CD14-positive monocyte (primary cell): ENCODE results near the gene UACA. TPM values are rescaled to one million over a fixed set of nuclear protein-coding genes. Genes with fewer than 3 reads are reported as not detected.

ENCODE experiments used
- DNase-seq, 3 donors: peaks; one replicate each; pipeline ENCODE4 v3.0.0-alpha.2; 2011 to 2022
- H2AFZ ChIP-seq: 2 replicates; pipeline ENCODE4 v1.6.0; 2012; ENCODE audit warnings: mild to moderate bottlenecking, low read depth, low read length, inconsistent platforms; ENCODE audit not compliant: insufficient read depth, poor library complexity, severe bottlenecking
- H3K27ac ChIP-seq, 2 donors: 1 replicate in 1 of 2; 2 replicates in 1 of 2; pipeline ENCODE4 v1.5.1; 2012 to 2013; ENCODE audit warnings: low read length in 2 of 2, control low read depth in 1 of 2, inconsistent platforms in 1 of 2, low read depth in 1 of 2, mild to moderate bottlenecking in 1 of 2
- H3K27me3 ChIP-seq, 2 donors: one replicate each; pipeline versions ENCODE4 v1.6.0 to v1.6.1; 2011 to 2013; ENCODE audit warnings: low read length in 2 of 2; ENCODE audit not compliant: control insufficient read depth in 2 of 2, insufficient read depth in 2 of 2
- H3K36me3 ChIP-seq, 2 donors: replicated peaks in 1 of 2; 1 replicate in 1 of 2; 2 replicates in 1 of 2; pipeline versions ENCODE4 v1.5.1 to v1.6.1; 2012 to 2013; ENCODE audit warnings: low read length in 2 of 2, control low read depth in 1 of 2, inconsistent platforms in 1 of 2, mild to moderate bottlenecking in 1 of 2; ENCODE audit not compliant: insufficient read depth in 2 of 2, control insufficient read depth in 1 of 2
- H3K4me1 ChIP-seq, 2 donors: 1 replicate in 1 of 2; 2 replicates in 1 of 2; pipeline versions ENCODE4 v1.5.1 to v1.6.1; 2012 to 2013; ENCODE audit warnings: low read length in 2 of 2, control low read depth in 1 of 2, inconsistent platforms in 1 of 2, mild to moderate bottlenecking in 1 of 2, moderate library complexity in 1 of 2; ENCODE audit not compliant: insufficient read depth in 2 of 2, control insufficient read depth in 1 of 2
- H3K4me2 ChIP-seq: replicated peaks from 2 replicates; pipeline ENCODE3; 2012; ENCODE audit warnings: low read length, moderate library complexity, mild to moderate bottlenecking; ENCODE audit not compliant: poor library complexity, severe bottlenecking; ENCODE audit errors: extremely low read depth
- H3K4me3 ChIP-seq, 3 experiments: fragments of 200-600 bp in 1 of 3; sonication (generic) in 1 of 3; replicated peaks in 1 of 3; 1 replicate in 2 of 3; 2 replicates in 1 of 3; pipeline ENCODE4 v1.5.1; 2011 to 2013; ENCODE audit warnings: low read length in 3 of 3, mild to moderate bottlenecking in 3 of 3, control low read depth in 2 of 3, low read depth in 2 of 3, inconsistent platforms in 1 of 3, moderate library complexity in 1 of 3
- H3K79me2 ChIP-seq: 2 replicates; pipeline ENCODE4 v1.6.0; 2012; ENCODE audit warnings: mild to moderate bottlenecking, control low read depth, inconsistent platforms, low read length, moderate library complexity; ENCODE audit not compliant: insufficient read depth
- H3K9ac ChIP-seq: 2 replicates; pipeline ENCODE4 v1.6.0; 2017; ENCODE audit warnings: low read length, mild to moderate bottlenecking; ENCODE audit not compliant: insufficient read depth, poor library complexity, severe bottlenecking
- H3K9me3 ChIP-seq, 2 donors: replicated peaks in 1 of 2; 1 replicate in 1 of 2; 2 replicates in 1 of 2; pipeline versions ENCODE4 v1.5.1 to v1.6.1; 2012 to 2013; ENCODE audit warnings: low read length in 2 of 2, control low read depth in 1 of 2; ENCODE audit not compliant: control insufficient read depth in 1 of 2, insufficient read depth in 1 of 2
- H4K20me1 ChIP-seq: 2 replicates; pipeline ENCODE4 v1.6.0; 2012; ENCODE audit warnings: mild to moderate bottlenecking, low read length, control low read depth, moderate library complexity; ENCODE audit not compliant: insufficient read depth
- H3K27ac Mint-ChIP-seq, 7 donors: one replicate each; pipeline ENCODE4 v1.8.0; 2020; ENCODE audit warnings: mild to moderate bottlenecking in 7 of 7, mixed read lengths in 7 of 7, moderate library complexity in 6 of 7, inconsistent platforms in 2 of 7
- H3K27me3 Mint-ChIP-seq, 3 donors: one replicate each; pipeline ENCODE4 v1.8.0; 2021 to 2022; ENCODE audit warnings: low read depth in 3 of 3, mild to moderate bottlenecking in 3 of 3, mixed read lengths in 3 of 3, moderate library complexity in 3 of 3, inconsistent platforms in 1 of 3
- H3K36me3 Mint-ChIP-seq, 2 donors: one replicate each; pipeline ENCODE4 v1.8.0; 2020; ENCODE audit warnings: mixed read lengths in 2 of 2, inconsistent platforms in 1 of 2, mild to moderate bottlenecking in 1 of 2
- H3K4me1 Mint-ChIP-seq: one replicate; pipeline ENCODE4 v1.8.0; 2020; ENCODE audit warnings: mild to moderate bottlenecking, mixed read lengths
- H3K4me3 Mint-ChIP-seq, 2 donors: one replicate each; pipeline ENCODE4 v1.8.0; 2020; ENCODE audit warnings: mild to moderate bottlenecking in 2 of 2, mixed read lengths in 2 of 2, moderate library complexity in 1 of 2
- H3K9me3 Mint-ChIP-seq, 7 donors: one replicate each; pipeline ENCODE4 v1.8.0; 2020 to 2022; ENCODE audit warnings: mixed read lengths in 7 of 7, mild to moderate bottlenecking in 6 of 7, moderate library complexity in 6 of 7, inconsistent platforms in 2 of 7
- CTCF ChIP-seq: fragments of 200-600 bp; IDR thresholded peaks from one replicate; pipeline ENCODE4 v1.8.0; 2022; ENCODE audit warnings: antibody characterized with exemption, mild to moderate bottlenecking
- WGBS: methylation state at CpG from one replicate; pipeline ENCODE4 v1.1.5; 2013; ENCODE audit warnings: missing lambda C conversion rate; ENCODE audit not compliant: insufficient coverage; 5-methylcytosine and 5-hydroxymethylcytosine counted together
- intact Hi-C, 2 donors: fragments of 100-400 bp; cut with micrococcal nuclease; formaldehyde crosslinking; loops; one replicate each; pipeline versions ENCODE4 v1.15.0 to v1.15.1; 2023
- polyA plus RNA-seq, 3 donors: library from polyadenylated mRNA; depleted of rRNA in 1 of 3; unstranded in 2 of 3; stranded (reverse) in 1 of 3; fragments of 300-500 nt in 2 of 3; fragments of >200 nt in 1 of 3; fragmentation: Illumina TruSeq in 2 of 3; gene quantifications; 1 replicate in 2 of 3; 2 replicates in 1 of 3; pipeline ENCODE4 v1.2.3, GENCODE V29; 2012 to 2021

Gene UACA
- polyA plus RNA-seq, 3 donors, result 1.7 to 3.1 (median 2.4) TPM

DNA sequence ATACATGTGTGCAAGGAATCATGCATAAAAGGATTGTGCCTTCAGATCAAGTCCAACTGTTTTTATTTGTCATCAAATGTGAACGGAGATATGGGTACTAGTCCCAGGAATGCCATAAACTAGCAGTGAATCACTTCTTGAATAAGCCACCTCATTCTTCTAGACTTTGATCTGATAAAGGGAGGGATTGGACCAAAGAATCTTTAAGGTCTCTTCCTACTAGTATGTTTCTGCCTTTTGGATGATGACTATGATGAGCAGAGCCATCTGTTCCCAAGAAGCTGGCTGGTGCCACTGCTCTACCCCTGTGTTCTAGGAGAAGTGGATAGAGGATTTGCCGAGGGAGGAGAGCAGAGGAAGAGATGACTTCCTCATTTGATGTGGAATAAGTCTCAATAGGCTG lies 28.8 kb upstream of the UACA start:
- no peak overlapping the region for H3K4me3 ChIP-seq
- H3K27ac ChIP-seq, result no peak overlapping the region
- Mint-ChIP-seq H3K36me3 (no peaks in the 10 kb centered on the region), H3K27ac (no peak overlapping the region), H3K4me3 (no peak overlapping the region), H3K9me3 (no peaks in the 10 kb centered on the region), H3K27me3 (peaks cover 3 to 9% (median 6%) of the 10 kb centered on the region in 3 donors), H3K4me1 (peaks cover 4% of the 10 kb centered on the region)
- H3K9me3 ChIP-seq, result no peaks in the 10 kb centered on the region
- no peak overlapping the region for H2AFZ ChIP-seq
- no peak for DNase-seq
- H3K4me2 ChIP-seq, result no peak overlapping the region
- H3K79me2 ChIP-seq, result no peaks in the 10 kb centered on the region
- no peak for TF ChIP-seq CTCF
- no peaks in the 10 kb centered on the region for H3K36me3 ChIP-seq
- no peak overlapping the region for H3K9ac ChIP-seq
- no peaks in the 10 kb centered on the region for H3K27me3 ChIP-seq
- H4K20me1 ChIP-seq, result no peaks in the 10 kb centered on the region
- intact Hi-C loops, result no loop called here
- WGBS, result no CpG with 5 or more reads among the region's 2 CpGs
- no peaks in the 10 kb centered on the region for H3K4me1 ChIP-seq

- Histone ChIP-seq H3K4me3 (no peak overlapping the region), H3K27me3 (no peaks in the 10 kb centered on the region), H2AFZ (no peak overlapping the region), H3K79me2 (no peaks in the 10 kb centered on the region), H3K36me3 (no peaks in the 10 kb centered on the region), H3K9ac (no peak overlapping the region), H3K9me3 (no peaks in the 10 kb centered on the region), H3K4me2 (no peak overlapping the region), H4K20me1 (no peaks in the 10 kb centered on the region), H3K4me1 (no peaks in the 10 kb centered on the region), H3K27ac (no peak overlapping the region)
- H3K27ac Mint-ChIP-seq, result no peak overlapping the region
- peaks cover 3 to 9% (median 5%) of the 10 kb centered on the region in 3 donors for H3K27me3 Mint-ChIP-seq
- H3K4me3 Mint-ChIP-seq, result no peak overlapping the region
- no peak for TF ChIP-seq CTCF
- WGBS, result 96% methylated on average over 4 of the region's 5 CpGs
- H3K4me1 Mint-ChIP-seq, result peaks cover 4% of the 10 kb centered on the region
- DNase-seq, result no peak
- no peaks in the 10 kb centered on the region for H3K9me3 Mint-ChIP-seq
- H3K36me3 Mint-ChIP-seq, result no peaks in the 10 kb centered on the region
- intact Hi-C loops, result no loop called here
Measured at GRCh38 chr15:70791259-70791658, 27.9 kb upstream of the UACA start.
